Calu3 (cell line): Measurements from ENCODE around the gene CPNE9. TPM values are rescaled to one million over a fixed set of nuclear protein-coding genes. Genes with fewer than 3 reads are reported as not detected.

Experiments
- BruUV-seq: library from RNA; stranded (reverse); fragments of 400-500 nt; replicated peaks from 2 replicates; lab custom pipeline; 2021; lab: Mats Ljungman, UMichigan
- CTCF ChIA-PET: fragments of 300-600 bp; sonication (Branson Sonifier 250); formaldehyde crosslinking; loops from one replicate; lab custom pipeline; 2022; ENCODE audit warnings: antibody characterized with exemption; lab: Charles Lee
- DNase-seq: peaks from one replicate; pipeline ENCODE4 v3.0.0; 2022
- H3K27ac Mint-ChIP-seq: one replicate; pipeline ENCODE4 v1.8.0; 2022; ENCODE audit warnings: mixed read lengths; ENCODE audit not compliant: unreplicated experiment
- H3K27me3 Mint-ChIP-seq: one replicate; pipeline ENCODE4 v1.8.0; 2022; ENCODE audit warnings: mixed read lengths; ENCODE audit not compliant: unreplicated experiment
- H3K36me3 Mint-ChIP-seq: one replicate; pipeline ENCODE4 v1.8.0; 2022; ENCODE audit warnings: mild to moderate bottlenecking, moderate library complexity, mixed read lengths; ENCODE audit not compliant: insufficient read depth, unreplicated experiment
- H3K4me1 Mint-ChIP-seq: one replicate; pipeline ENCODE4 v1.8.0; 2022; ENCODE audit warnings: mild to moderate bottlenecking, low read depth, mixed read lengths; ENCODE audit not compliant: unreplicated experiment
- H3K4me3 Mint-ChIP-seq: one replicate; pipeline ENCODE4 v1.8.0; 2022; ENCODE audit warnings: mild to moderate bottlenecking, low read depth, moderate library complexity, mixed read lengths; ENCODE audit not compliant: unreplicated experiment
- H3K9me3 Mint-ChIP-seq: one replicate; pipeline ENCODE4 v1.8.0; 2022; ENCODE audit warnings: low read depth, mixed read lengths; ENCODE audit not compliant: unreplicated experiment
- intact Hi-C: fragments of 100-400 bp; cut with micrococcal nuclease; formaldehyde crosslinking; loops from one replicate; pipeline ENCODE4 v1.10.0; 2022; ENCODE audit not compliant: unreplicated experiment
- total RNA-seq: library from RNA; stranded (reverse); gene quantifications from 2 replicates; pipeline ENCODE4 v1.2.3, GENCODE V29; 2022
- TF ChIP-seq, protein P1 (sequence below): fragments of 200-600 bp; IDR thresholded peaks from one replicate; pipeline ENCODE4 v1.8.0; 2022; ENCODE audit warnings: antibody characterized with exemption; ENCODE audit not compliant: unreplicated experiment

The CPNE9 gene
- total RNA-seq, 1 experiment from 2014 or later = not detected

DNA sequence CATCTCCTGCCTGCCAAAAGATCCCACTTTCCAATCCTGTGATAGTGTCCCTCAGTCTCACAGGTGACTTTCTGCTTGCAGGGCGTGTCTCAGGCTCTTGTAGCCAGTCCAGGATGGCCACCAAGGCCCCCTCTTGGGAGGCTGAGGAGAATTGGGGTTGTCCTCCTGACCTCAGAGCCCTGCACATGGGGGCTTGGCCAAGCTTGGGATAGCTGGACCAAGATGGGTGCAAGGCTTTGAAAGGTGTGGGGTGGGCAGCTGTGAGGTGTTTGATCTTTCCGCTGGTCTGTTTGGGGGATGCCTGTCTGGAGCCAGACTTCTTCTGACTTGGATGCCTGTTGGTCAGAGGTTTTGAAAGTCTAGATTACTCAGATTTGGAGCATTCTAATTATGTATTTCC is 12.0 kb upstream of the CPNE9 start:
- TF ChIP-seq, protein P1, sequence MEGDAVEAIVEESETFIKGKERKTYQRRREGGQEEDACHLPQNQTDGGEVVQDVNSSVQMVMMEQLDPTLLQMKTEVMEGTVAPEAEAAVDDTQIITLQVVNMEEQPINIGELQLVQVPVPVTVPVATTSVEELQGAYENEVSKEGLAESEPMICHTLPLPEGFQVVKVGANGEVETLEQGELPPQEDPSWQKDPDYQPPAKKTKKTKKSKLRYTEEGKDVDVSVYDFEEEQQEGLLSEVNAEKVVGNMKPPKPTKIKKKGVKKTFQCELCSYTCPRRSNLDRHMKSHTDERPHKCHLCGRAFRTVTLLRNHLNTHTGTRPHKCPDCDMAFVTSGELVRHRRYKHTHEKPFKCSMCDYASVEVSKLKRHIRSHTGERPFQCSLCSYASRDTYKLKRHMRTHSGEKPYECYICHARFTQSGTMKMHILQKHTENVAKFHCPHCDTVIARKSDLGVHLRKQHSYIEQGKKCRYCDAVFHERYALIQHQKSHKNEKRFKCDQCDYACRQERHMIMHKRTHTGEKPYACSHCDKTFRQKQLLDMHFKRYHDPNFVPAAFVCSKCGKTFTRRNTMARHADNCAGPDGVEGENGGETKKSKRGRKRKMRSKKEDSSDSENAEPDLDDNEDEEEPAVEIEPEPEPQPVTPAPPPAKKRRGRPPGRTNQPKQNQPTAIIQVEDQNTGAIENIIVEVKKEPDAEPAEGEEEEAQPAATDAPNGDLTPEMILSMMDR = no peak
- H3K9me3 Mint-ChIP-seq = no peaks in the 10 kb centered on the region
- H3K4me1 Mint-ChIP-seq = no peaks in the 10 kb centered on the region
- no peaks in the 10 kb centered on the region for H3K27me3 Mint-ChIP-seq
- BruUV-seq = no TSS peak
- no peak for DNase-seq
- intact Hi-C loops = no loop called here
- CTCF ChIA-PET = no interaction called here
- H3K4me3 Mint-ChIP-seq = no peak overlapping the region
- peaks cover 10% of the 10 kb centered on the region for H3K36me3 Mint-ChIP-seq
- H3K27ac Mint-ChIP-seq = no peak overlapping the region

- no TSS peak for BruUV-seq
- peaks cover 10% of the 10 kb centered on the region for H3K36me3 Mint-ChIP-seq
- intact Hi-C loops = no loop called here
- H3K27me3 Mint-ChIP-seq = no peaks in the 10 kb centered on the region
- CTCF ChIA-PET = no interaction called here
- no peaks in the 10 kb centered on the region for H3K9me3 Mint-ChIP-seq
- H3K27ac Mint-ChIP-seq = no peak overlapping the region
- no peak for DNase-seq
- no peak overlapping the region for H3K4me3 Mint-ChIP-seq
- no peaks in the 10 kb centered on the region for H3K4me1 Mint-ChIP-seq
- TF ChIP-seq, protein P1 = no peak
These were observed 11.2 kb upstream of the CPNE9 start for GRCh38 chr3:9692416-9692815.

DNA sequence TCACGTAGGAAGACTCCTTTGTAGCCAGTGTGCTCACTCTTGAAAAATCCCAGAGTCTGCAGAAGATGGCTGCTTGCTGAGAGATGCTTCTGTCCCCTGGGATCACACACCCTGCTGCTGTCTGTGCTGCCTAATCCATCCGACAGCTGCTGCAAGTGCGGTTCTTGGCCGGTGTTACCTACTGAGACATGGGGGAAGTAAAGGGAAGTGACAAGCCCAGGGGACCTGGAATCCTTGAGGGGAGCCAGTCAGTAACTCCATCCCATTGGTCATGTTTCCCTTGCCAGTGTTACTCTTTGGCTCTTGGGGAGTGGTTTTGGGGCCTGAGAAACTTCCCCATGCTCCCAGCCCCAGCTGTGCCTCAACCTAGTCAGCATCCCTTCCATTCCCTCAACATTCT is 8.3 kb upstream of the CPNE9 start:
- no peak overlapping the region for H3K27ac Mint-ChIP-seq
- H3K4me3 Mint-ChIP-seq = no peak overlapping the region
- H3K27me3 Mint-ChIP-seq = no peaks in the 10 kb centered on the region
- CTCF ChIA-PET = no interaction called here
- TF ChIP-seq, protein P1 = no peak
- BruUV-seq = no TSS peak
- no peak for DNase-seq
- intact Hi-C loops = no loop called here
- no peaks in the 10 kb centered on the region for H3K4me1 Mint-ChIP-seq
- no peaks in the 10 kb centered on the region for H3K9me3 Mint-ChIP-seq
- no peaks in the 10 kb centered on the region for H3K36me3 Mint-ChIP-seq

DNA sequence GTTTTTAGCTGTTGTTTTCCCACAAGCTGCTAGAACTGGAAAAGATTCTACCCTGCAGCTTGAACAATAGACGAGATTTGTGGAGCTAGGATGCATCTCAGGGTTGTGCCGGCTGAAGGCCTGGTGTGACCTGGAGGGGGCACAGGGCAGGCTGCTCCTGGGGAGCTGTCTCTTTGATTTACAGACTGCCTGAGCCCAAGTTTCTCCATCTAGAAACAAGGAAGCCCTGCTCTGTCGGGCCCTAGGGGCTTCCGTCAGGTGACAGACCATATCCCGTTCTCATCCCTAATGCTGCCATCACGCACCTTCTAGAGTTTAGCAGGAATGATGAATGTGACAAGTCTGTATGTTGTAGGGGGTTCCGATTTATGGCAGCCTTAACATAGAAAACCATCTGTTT is 7.9 kb upstream of the CPNE9 start:
- TF ChIP-seq, protein P1 = no peak
- no peak for DNase-seq
- H3K36me3 Mint-ChIP-seq = no peaks in the 10 kb centered on the region
- BruUV-seq = no TSS peak
- no peak overlapping the region for H3K27ac Mint-ChIP-seq
- H3K4me1 Mint-ChIP-seq = no peaks in the 10 kb centered on the region
- H3K4me3 Mint-ChIP-seq = no peak overlapping the region
- intact Hi-C loops = no loop called here
- no peaks in the 10 kb centered on the region for H3K9me3 Mint-ChIP-seq
- CTCF ChIA-PET = no interaction called here
- no peaks in the 10 kb centered on the region for H3K27me3 Mint-ChIP-seq
